Heart right ventricle (tissue), 16 donors: ENCODE measurements around the gene LDHAL6B. TPM values are rescaled to one million over a fixed set of nuclear protein-coding genes. Genes with fewer than 3 reads are reported as not detected.

Source experiments
- ATAC-seq, 8 donors: fragments of 200-7000 bp; cut with Tn5 transposase; one replicate each; pipeline ENCODE4 v1.9.1; 2020; ENCODE audit warnings: mild to moderate bottlenecking in 8 of 8, moderate library complexity in 8 of 8, moderate number of reproducible peaks in 1 of 8
- DNase-seq, 2 donors: peaks; one replicate each; pipeline ENCODE4 v3.0.0-alpha.2; 2020
- H3K27ac ChIP-seq, 10 donors: fragments of 200-600 bp; sonication (generic) in 2 of 10; one replicate each; pipeline versions ENCODE4 v1.5.0 to v1.8.0; 2020 to 2022; ENCODE audit warnings: mild to moderate bottlenecking in 3 of 10
- H3K27me3 ChIP-seq, 7 donors: fragments of 200-600 bp; one replicate each; pipeline ENCODE4 v1.8.0; 2021 to 2022; ENCODE audit warnings: mild to moderate bottlenecking in 2 of 7
- H3K36me3 ChIP-seq, 9 donors: fragments of 200-600 bp; sonication (generic) in 1 of 9; one replicate each; pipeline versions ENCODE4 v1.5.0 to v1.8.0; 2020 to 2022; ENCODE audit warnings: mild to moderate bottlenecking in 2 of 9
- H3K4me1 ChIP-seq, 9 donors: fragments of 200-600 bp; sonication (generic) in 1 of 9; one replicate each; pipeline versions ENCODE4 v1.5.0 to v1.8.0; 2020 to 2022; ENCODE audit warnings: mild to moderate bottlenecking in 4 of 9
- H3K4me3 ChIP-seq, 10 donors: fragments of 200-600 bp; sonication (generic) in 2 of 10; one replicate each; pipeline versions ENCODE4 v1.5.0 to v1.8.0; 2020 to 2022; ENCODE audit warnings: mild to moderate bottlenecking in 7 of 10, moderate library complexity in 2 of 10
- H3K9me3 ChIP-seq, 11 donors: fragments of 200-600 bp in 10 of 11; sonication (generic) in 2 of 11; one replicate each; pipeline versions ENCODE4 v1.5.0 to v1.8.0; 2013 to 2022; ENCODE audit warnings: mild to moderate bottlenecking in 2 of 11, control low read depth in 1 of 11, moderate library complexity in 1 of 11
- CTCF ChIP-seq, 9 donors: fragments of 200-600 bp; sonication (generic) in 2 of 9; IDR thresholded peaks; one replicate each; pipeline versions ENCODE4 v1.5.0 to v1.8.0; 2021 to 2022; ENCODE audit warnings: antibody characterized with exemption in 9 of 9, mild to moderate bottlenecking in 5 of 9, moderate library complexity in 1 of 9
- WGBS, 2 donors: extraction: QIAGEN DNeasy Blood & Tissue Kit; methylation state at CpG; one replicate each; pipeline ENCODE4 v1.1.7; 2013; ENCODE audit warnings: inconsistent platforms in 1 of 2; 5-methylcytosine and 5-hydroxymethylcytosine counted together
- intact Hi-C, 10 donors: fragments of 100-400 bp; cut with DNase I; formaldehyde crosslinking; loops; one replicate each; pipeline versions ENCODE4 v1.11.1 to v1.14.2; 2022
- polyA plus RNA-seq, 2 donors: library from polyadenylated mRNA; stranded (reverse); fragments of 200-250 nt; gene quantifications; one replicate each; pipeline ENCODE4 v1.2.3, GENCODE V29; 2013
- total RNA-seq, 10 donors: library from RNA; stranded (reverse); fragmentation: NEBNext Ultra II Directional in 3 of 10; extraction: Animal tissue kit (Norgen Biotek cat#: 25700) in 3 of 10; gene quantifications; one replicate each; pipeline versions ENCODE4 v1.2.1 to v1.2.4, GENCODE V29; 2021 to 2023
- donor health status: Arrhythmogenic right ventricular cardiomyopathy.
- donor health status: ischemic (EF 13 %, LVEDD 7.1; RV severe dilation, severe dysfunction).
- donor health status: healthy with polysubstance abuse.
- donor health status: DM: no; HTN: yes; CAD: no.
- donor health status: DM: no; HTN: no; CAD: no.
- donor health status: ischemic (EF 25% LVEDD 6.9; RV normal size, moderate dysfunction).
- donor health status: ischemic (EF 25% LVEDD 5.7; RV mildly dilated, moderate dysfunction).
- donor health status: healthy.
- donor health status: DM: yes; HTN: yes; CAD: no.
- donor health status: Ischemic cardiomyopathy.
- donor health status: ischemic (EF 35%, LVEDD 5.7; RV mildly dilated, moderate dysfunction).
- donor health status: nonischemic (EF 11% LVEDD 7.7; RV severe dilation, severe dysfunction).
- donor health status: DM: yes; HTN: yes; CAD: no.
- donor health status: PGD.
- donor health status: ischemic (EF 29% LVEDD 5.4; RV normal size, mild dysfunction).
- donor health status: nonischemic (EF 23%, LVEDD 6.1; RV moderate dilation, normal function).

The LDHAL6B gene
- total and polyA plus RNA-seq, 12 donors: not detected

- Histone ChIP-seq H3K27me3 (no peaks in the 10 kb centered on the region), H3K4me1 (peaks cover 0 to 8% (median 0%) of the 10 kb centered on the region in 9 donors), H3K27ac (no peak overlapping the region), H3K4me3 (no peak overlapping the region), H3K9me3 (peaks cover 0 to 15% (median 8%) of the 10 kb centered on the region in 11 donors), H3K36me3 (peaks cover 0 to 98% (median 16%) of the 10 kb centered on the region in 9 donors)
- TF ChIP-seq CTCF (IDR thresholded peaks at IDR 0.05): no peak
- WGBS, 2 donors: 93 to 96% methylated on average over 4 of the region's 4 CpGs
- intact Hi-C loops: no loop called here
- ATAC-seq (no peak), DNase-seq (no peak)
Observed at GRCh38 chr15:59186501-59186900, 20.1 kb upstream of the LDHAL6B start.

- intact Hi-C loops: no loop called here
- TF ChIP-seq CTCF (IDR thresholded peaks at IDR 0.05): no peak
- Histone ChIP-seq H3K27me3 (no peaks in the 10 kb centered on the region), H3K4me1 (peaks cover 0 to 7% (median 0%) of the 10 kb centered on the region in 9 donors), H3K27ac (no peak overlapping the region), H3K9me3 (no peaks in the 10 kb centered on the region), H3K4me3 (no peak overlapping the region), H3K36me3 (peaks cover 0 to 100% (median 25%) of the 10 kb centered on the region in 9 donors)
- DNase-seq: no peak
- 93 to 98% methylated on average over 5 of the region's 5 CpGs for WGBS, 2 donors
- ATAC-seq: no peak
Observed at GRCh38 chr15:59189241-59189640, 17.4 kb upstream of the LDHAL6B start.

- Histone ChIP-seq H3K27ac (no peak overlapping the region), H3K4me1 (peaks cover 0 to 7% (median 0%) of the 10 kb centered on the region in 9 donors), H3K4me3 (no peak overlapping the region), H3K27me3 (no peaks in the 10 kb centered on the region), H3K36me3 (peaks cover 0 to 100% (median 31%) of the 10 kb centered on the region in 9 donors), H3K9me3 (no peaks in the 10 kb centered on the region)
- WGBS, 2 donors: 91 to 93% methylated on average over 7 of the region's 7 CpGs
- intact Hi-C loops: no loop called here
- no peak for TF ChIP-seq CTCF (IDR thresholded peaks at IDR 0.05)
- DNase-seq (no peak), ATAC-seq (no peak)
Observed at GRCh38 chr15:59190291-59190690, 16.4 kb upstream of the LDHAL6B start.

GRCh38 chr15:59191855-59192237, 14.8 kb upstream of the LDHAL6B start:
- TF ChIP-seq CTCF (IDR thresholded peaks at IDR 0.05): no peak
- no peaks in the 10 kb centered on the region for H3K4me1 ChIP-seq
- WGBS, 2 donors: 91 to 95% methylated on average over 6 of the region's 6 CpGs
- peaks cover 0 to 99% (median 32%) of the 10 kb centered on the region in 9 donors for H3K36me3 ChIP-seq
- H3K27me3 ChIP-seq: no peaks in the 10 kb centered on the region
- H3K4me3 ChIP-seq: no peak overlapping the region
- intact Hi-C loops: no loop called here
- H3K27ac ChIP-seq: no peak overlapping the region
- DNase-seq: no peak
- no peak for ATAC-seq
- no peaks in the 10 kb centered on the region for H3K9me3 ChIP-seq
